Stimulated activated naive CD4-positive, alpha-beta T cell (primary cell): ENCODE results near the gene ZNF467.

ENCODE experiments used
- DNase-seq, 6 experiments: peaks; one replicate each; lab custom pipeline; 2025; lab: John Stamatoyannopoulos, UW

Gene ZNF467

DNA sequence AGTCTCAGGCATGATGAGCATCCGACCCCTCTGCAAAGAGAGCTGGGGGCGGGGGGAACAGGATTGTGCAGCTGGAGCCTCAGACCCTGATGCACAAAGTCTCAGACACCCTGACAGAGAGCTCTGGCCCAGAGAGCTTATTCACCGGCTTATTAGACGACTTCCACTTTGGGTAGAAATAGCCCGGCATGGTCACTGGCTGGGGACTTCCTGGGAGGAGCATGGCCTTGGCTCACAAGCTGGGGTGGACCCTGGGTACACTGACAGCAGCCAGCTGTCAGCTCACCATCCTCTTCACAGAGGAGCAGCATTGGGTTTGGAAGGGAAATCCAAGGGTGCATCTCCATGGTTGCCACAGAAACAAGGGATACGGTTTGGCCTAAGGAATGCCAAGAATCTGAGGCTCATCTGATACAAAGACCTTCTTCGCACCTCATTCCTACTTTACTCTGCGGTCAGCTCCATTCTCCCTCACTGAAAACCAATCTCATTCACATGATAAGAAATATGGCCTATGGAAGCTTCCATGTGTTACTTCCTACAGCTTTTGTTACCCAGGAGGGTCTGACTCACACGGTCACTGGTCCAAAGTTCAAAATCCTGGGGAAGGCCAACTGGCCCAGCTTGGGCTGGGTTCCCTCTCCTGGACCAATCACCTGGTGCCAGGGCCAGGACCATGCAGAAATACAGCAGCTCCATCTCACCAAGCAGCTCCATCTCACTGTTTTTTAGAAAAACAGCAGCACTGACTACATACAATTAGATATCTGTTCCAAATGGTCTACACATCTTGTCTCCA is 25.1 kb downstream of the ZNF467 start:
- no peak for DNase-seq

- no peak for DNase-seq
Measured at GRCh38 chr7:149743476-149744255, 29.7 kb downstream of the ZNF467 start.

DNA sequence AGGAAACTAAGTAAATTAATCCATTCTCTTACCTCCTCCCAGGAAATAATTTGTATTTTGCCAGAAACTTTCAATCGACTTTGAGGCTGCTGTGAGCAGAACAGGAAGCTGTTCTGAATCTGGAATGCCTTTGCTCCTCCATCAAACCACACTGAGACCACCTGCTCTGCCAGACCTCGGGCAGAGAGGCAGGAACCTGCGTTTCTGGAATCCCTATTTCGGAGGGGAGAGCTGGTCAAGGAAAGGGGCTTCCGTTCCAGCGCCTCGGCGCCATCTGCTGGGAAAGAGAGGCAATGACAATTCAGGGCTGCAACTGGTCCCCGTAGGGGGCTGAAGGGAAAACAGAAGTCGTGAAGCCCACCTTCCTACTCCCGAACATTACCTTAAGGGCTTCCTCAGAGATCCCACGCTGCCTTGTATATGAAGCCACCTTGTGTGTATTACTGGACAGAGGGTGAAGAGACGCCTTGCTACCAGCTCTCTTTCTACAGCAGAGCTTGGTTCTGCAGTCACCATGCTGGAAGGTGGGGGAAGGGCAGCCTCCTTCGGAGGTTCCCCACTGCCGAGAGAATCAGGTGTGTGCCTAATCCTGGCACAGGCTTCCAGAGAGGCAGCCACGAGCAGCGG is 31.2 kb downstream of the ZNF467 start:
- peak; percentile 6 to 52 (median 40) for DNase-seq

DNA sequence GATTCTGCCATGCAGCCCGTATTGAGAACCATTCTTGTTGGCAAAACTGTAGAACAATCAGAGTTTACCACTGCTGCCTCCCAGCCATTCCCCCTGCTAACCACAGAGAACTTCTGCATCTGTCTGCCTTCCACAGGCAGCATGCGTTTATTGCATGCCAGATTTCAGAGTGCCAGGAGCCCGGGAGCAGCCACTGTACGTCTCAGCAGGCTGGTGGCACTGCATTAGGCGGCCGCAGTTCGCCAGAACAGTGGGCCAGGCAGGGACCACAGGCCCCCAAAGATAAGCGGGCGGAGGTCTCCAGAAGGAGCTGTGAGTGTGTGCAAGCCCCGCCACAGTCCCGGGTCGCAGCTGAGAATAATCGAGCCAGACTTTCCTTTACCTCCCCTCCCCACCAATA is 31.8 kb downstream of the ZNF467 start:
- DNase-seq, result peak in 1 of 6 experiments; percentile 4

DNA sequence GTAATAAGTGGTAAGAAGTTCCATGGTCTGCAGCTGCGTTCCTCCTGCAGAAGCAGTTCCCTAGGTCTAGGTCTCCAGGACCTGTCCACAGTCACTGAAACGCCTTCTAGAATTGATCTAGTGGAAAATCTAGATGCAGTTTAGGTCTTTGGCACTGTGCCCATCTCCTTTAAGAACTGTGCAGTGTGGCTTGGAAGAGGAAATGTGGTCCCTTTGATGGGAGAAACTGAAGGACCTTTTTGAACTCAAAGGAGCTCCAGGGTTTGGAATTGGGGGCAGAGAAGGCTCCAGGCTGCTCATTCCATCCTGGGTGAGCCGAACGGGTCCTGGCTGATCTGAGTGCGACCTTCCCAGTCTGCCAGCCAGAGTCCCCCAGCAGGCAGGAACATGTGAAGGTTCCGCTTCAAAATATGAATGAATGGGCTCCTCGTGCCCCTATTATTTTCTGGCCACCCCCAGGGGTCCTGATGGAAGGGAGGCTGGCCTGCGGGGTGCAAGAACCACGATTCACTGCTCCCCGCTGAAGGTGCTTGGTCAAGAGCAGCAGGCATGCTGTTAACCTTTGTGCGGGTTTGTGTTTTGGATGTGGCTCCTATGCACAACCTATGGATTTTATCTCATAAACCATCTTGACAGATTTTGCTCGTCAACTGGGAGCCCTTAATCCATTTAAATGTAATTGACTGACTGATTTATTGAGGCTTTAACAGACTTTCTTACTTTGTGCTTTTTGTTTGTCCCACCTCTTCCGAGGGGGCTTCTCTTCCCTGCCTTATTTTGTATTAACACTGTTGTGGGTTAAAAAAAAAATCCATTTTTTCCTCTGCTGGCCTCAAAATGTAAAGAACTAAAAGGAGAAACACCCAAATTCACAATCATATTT is 36.7 kb downstream of the ZNF467 start:
- peak in 1 of 6 experiments; percentile 9 for DNase-seq

- no peak for DNase-seq
Measured at GRCh38 chr7:149735779-149736477, 37.5 kb downstream of the ZNF467 start.

DNA sequence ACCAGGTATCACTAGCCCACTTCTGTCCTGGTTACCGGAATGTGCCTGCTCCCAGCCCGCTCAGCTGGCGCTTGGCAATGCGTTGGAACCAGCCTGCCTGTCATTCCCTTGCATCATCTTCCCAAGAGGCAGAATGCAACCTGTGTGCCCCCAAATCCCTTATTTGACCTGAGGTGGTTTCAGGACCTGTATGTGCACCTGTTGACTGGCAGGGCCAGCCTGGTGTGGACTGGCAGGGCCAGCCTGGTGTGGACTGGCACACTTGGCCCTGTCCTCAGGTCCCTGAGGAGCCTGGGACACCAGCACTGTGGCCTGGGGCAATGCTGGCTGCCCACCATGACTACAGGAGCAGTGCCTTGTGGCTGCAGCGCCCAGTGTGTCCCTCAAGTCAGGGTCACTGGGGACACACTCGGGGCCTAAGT is 38.2 kb downstream of the ZNF467 start:
- no peak for DNase-seq

DNA sequence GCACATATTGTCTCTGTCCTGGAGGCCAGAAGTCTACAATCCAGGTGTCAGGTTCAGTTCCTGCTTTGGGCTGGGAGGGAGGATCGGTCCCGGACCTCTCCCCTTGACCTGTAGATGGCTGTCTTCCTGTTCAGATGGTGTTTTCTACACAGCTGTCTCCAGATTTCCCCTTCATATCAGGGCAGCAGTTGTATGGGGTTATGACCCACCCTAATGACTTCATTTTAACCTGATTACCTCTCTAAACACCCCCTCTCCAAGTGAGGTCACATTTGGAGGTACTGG is 38.7 kb downstream of the ZNF467 start:
- no peak for DNase-seq

DNA sequence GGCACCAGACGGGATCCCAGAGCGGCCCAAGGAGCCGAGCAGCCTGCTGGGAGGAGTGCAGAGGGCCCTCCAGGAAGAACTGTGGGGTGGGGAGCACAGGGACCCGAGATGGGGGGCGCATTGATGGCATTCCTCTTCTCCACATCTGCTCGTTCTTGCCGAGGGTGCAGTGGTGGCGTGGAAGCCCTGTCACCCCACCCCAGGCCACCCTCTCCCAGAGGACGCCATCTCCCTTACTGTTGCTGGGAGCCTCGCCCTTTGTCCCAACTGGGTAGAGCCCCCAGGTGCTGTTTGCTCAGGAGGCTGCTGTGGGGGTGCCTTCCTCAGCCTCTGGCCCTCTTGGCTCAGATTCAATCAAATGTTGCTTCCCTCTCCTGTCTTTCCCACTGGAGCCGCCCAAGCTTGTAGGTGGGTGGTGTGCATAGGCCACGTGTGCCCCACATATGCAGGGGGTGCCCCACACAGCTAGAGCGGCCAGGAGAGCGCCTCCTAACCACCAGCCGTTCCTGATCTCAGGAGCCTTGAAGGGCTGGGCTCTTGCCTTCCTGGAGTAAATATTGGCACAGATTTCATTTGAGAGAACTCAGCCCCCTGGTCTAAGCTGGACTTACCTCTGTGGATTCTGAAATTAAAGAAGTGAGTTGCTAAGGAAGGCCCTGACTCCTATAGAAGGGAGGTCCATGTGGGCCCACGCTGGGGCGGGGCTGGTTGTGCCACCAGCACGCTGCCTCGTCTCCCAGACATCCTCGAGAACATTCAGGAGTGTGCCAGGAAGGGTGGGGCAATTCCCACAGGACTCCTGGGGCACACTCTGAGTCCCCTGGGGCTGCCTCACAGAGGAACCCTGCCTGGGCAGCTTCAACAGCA is 39.2 kb downstream of the ZNF467 start:
- no peak for DNase-seq

DNA sequence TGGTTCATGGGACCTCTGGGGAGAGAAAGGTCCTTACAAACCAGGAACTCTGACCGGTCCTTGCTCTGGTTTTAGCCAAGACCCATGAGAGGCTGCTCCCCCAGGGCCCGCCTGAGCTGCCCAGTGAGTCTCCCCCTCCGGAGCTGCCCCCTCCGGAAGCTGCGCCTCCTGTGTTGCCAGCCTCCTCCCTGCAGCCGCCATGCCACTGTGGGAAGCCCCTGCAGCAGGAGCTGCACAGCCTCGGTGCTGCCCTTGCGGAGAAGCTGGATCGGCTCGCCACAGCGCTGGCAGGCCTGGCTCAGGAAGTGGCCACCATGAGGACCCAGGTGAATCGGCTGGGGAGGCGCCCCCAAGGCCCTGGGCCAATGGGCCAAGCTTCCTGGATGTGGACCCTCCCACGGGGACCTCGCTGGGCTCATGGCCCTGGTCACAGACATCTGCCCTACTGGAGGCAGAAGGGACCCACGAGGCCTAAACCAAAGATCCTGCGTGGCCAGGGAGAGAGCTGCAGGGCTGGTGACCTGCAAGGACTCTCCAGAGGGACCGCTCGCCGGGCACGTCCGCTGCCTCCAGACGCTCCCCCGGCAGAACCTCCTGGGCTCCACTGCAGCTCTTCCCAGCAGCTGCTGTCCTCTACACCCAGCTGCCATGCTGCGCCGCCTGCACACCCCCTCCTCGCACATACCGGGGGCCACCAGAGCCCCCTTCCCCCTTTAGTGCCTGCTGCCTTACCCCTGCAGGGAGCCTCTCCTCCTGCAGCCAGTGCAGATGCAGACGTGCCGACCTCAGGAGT is 40.1 kb downstream of the ZNF467 start:
- no peak for DNase-seq

- DNase-seq, result no peak
Measured at GRCh38 chr7:149732611-149733010, 40.8 kb downstream of the ZNF467 start.

- DNase-seq, result no peak
Measured at GRCh38 chr7:149732111-149732561, 41.3 kb downstream of the ZNF467 start.

GRCh38 chr7:149731207-149731955 is 42.0 kb downstream of the ZNF467 start:
- no peak for DNase-seq

DNA sequence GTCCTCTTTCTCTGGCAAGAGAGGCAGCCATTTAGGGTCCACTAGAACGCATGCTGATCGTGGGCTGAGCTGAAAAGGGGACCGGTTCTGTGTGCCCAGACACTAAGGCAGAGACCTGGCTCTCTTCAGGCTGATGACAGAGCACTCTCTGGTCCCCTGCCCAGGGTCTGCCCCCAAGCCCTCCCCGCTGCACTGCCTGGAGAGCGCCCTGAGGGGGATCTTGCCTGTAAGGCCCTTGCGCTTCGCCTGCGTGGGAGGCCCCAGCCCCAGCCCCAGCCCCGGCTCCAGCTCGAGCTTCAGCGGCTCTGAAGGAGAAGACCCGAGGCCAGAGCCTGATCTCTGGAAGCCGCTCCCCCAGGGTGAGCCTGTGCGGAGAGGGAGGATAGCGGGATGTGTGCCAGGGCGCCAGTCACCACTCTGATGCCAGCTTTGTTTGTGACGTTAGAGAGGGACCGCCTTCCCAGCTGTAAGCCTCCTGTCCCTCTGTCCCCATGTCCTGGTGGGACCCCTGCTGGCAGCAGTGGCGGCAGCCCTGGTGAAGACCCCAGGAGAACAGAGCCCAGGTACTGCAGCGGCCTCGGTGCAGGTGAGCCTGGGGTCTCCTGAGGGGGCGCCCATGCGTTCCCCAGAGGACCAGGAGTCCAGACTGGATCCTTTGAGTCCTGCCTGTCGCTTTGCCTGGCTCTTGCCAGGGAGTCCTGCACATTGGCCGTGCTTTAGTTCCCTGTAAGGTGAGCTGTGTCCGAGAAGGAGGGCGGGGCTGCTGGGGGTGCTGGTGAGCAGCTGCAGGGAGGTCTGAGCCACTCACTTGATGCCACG is 43.2 kb downstream of the ZNF467 start:
- DNase-seq, result no peak

DNA sequence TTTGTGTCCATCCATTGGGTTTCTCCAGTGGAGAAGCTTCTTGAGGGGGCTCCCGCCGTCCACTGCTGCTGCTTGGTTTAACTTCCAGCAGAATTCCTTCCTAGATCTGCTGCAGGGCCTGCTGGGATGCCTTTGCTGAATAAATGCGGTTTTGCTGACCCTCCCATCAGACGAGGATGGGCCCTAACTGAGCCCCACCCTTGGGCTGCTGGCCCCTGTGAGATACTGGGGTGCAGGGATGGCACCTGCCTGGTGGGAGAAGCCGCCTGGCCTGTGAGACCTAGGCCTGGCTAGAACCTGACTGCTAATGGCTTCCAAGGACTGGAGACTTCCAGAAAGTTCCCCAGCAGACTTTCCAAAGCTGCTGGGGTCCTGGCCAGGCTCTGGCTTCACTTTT is 43.8 kb downstream of the ZNF467 start:
- DNase-seq, result no peak

DNA sequence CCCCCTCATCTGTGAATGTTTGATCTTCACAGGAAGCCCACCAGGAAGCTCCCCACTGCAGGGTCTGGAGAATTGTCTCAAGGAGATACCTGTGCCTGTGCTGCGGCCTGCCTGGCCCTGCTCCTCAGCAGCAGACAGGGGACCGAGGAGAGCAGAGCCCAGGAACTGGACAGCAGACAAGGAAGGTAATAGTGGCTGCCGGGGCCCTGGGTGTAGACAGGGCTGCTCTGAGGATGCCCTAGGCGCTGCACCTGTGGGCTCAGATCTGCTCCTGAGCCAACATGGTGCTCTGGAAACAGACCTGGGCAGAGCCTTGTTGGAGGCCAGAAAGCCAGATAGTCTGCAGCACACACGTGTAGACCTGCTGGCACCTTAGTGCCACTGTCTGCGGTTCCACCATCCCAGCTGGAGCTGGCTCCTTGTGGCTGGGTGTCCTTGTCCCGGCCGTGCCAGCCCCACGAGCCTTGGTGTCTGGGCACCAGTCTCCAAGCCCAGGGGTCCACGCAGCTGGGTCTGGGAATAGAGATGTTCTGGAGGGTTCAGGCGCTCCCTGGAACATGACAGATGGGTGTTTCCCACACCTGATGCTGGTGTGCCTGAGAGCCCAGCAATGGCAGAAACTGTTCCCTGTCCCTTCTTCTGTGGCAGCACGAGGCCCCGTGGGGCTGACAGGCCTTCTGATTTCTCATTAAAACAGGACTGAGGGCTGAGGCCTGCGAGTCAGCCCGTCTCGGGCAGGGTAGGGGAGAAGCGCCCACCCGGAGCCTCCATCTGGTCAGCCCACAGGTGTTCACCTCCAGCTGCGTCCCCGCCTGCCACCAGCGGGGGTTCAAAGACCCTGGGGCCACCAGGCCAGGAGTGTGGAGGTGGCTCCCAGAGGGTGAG is 44.7 kb downstream of the ZNF467 start:
- DNase-seq, result no peak
